ENCODE results near the gene NDUFA1. TPM values are rescaled to one million over a fixed set of nuclear protein-coding genes. Genes with fewer than 3 reads are reported as not detected.
"Not testable (repeated sequence)": the region's sequence is repeated elsewhere in the genome, so short reads cannot be mapped to it uniquely, and the experiment has no call there.

The NDUFA1 gene
- total RNA-seq, 1 donor from 2014 or later = 84.3 TPM

DNA sequence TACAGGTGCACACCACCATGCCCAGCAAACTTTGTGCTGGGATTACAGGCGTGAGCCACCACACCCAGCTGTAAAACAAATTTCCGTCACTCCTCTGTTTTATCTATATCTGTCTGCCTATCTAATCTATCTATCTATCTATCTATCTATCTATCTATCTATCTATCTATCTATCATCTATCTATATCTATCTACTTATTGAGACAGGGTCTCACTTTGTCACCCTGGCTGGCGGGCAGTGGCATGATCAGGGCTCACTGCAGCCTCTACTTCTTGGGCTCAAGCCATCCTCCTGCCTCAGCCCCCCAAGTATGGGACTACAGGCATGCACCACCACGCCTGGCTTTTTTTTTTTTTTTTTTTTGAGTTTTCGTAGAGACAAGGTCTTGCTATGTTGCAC is 44.7 kb downstream of the NDUFA1 start:
- no peak for ATAC-seq

DNA sequence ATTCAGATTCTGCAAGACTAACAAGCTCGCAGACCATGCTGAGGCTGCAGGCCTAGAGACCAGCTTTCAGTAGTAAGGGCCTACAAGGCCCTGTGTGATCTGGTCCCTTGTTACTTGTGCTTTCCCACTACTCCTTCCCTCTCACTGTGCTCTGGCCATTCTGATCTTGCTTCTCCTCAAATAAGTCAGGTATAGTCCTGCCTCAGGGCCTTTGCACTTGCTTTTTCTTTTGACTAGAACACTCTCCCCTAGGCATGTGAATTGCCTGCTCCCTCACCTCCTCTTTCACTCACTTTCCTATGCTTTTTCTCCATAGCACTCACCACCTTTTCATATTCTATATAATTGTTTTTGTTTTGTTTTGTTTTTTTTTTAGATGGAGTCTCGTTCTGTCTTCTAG is 46.2 kb downstream of the NDUFA1 start:
- no peak for ATAC-seq

DNA sequence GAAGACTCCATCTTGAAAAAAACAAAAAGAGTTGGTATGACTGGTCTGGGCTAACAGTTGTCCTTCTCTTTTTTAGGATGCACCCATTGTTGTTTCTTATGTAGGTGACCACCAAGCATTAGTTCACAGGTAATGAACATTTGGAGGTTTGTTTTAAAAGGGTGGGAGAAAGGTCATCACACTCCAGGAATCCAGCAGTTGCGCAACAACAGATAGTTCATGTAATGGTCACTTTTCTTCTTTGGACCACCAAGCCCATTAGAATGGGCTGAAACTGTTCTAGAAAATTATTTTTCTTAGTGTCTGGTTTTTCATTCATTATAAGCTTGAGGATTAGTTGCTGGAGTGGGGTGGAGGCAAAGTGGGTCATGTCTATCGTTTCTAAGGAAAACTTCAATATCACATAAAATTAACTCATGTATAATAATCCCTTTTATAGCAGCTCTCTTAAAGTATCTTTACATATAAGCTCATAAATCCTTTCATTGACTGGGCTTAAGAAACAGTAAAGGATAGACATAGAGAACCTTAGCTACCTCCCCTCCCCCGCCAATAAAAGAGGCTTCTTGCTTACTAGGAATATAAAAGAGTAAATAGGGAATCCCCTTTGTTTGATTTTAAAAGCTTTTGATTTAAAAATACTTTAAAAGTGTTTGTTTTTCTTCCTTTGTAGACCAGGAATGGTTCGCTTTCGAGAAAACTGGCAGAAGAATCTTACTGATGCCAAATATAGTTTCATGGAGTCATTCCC is 48.4 kb downstream of the NDUFA1 start:
- no peak for ATAC-seq

DNA sequence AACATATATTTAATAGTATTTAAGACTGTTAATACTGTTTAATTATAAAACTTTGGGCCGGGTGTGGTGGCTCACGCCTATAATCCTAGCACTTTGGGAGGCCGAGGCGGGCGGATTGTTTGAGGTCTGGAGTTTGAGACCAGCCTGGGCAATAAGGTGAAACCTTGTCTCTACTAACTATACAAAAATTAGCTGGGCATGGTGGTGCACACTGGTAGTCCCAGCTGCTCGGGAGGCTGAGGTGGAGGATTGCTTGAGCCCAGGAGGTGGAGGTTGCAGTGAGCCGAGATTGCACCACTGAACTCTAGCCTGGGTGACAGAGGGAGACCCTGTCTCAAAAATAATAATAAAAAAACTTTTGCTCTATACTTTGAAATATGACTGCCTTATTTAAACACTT is 50.8 kb downstream of the NDUFA1 start:
- not testable (repeated sequence) for ATAC-seq

Other genes with a start within 250 kb of the NDUFA1 start
- 5.1 TPM for gene SEPTIN6, start 178.7 kb upstream of the NDUFA1 start, total RNA-seq
- not detected for gene SOWAHD, start 113.2 kb upstream of the NDUFA1 start, total RNA-seq
- gene RPL39, start 80.2 kb upstream of the NDUFA1 start, total RNA-seq = 2,055 TPM
- gene UPF3B, start 18.9 kb upstream of the NDUFA1 start, total RNA-seq = 3.7 TPM
- gene RNF113A, start 99 bp upstream of the NDUFA1 start, total RNA-seq = 8.2 TPM
- gene AKAP14, start 24.1 kb downstream of the NDUFA1 start, total RNA-seq = not detected
- 3.9 TPM for gene NKAP, start 71.9 kb downstream of the NDUFA1 start, total RNA-seq
- not detected for gene RHOXF2B, start 205.9 kb downstream of the NDUFA1 start, total RNA-seq
- gene RHOXF1, start 244.1 kb downstream of the NDUFA1 start, total RNA-seq = not detected